CD4-positive, alpha-beta T cell treated with Interleukin-10 for 1 hour (primary cell): ENCODE measurements around the gene SCYGR3.

ENCODE experiments used
- DNase-seq: peaks from one replicate; pipeline ENCODE4 v3.0.0-alpha.2; 2020

SCYGR3 gene

GRCh38 chr2:227614740-227615139, at the start of gene SCYGR3:
Gene SCYGR3 (minus strand): TSS chr2:227614840. CDS start chr2:227614840, 0 bp downstream.
- DNase-seq: no peak

GRCh38 chr2:227661827-227662226, 47.2 kb upstream of the SCYGR3 start:
- no peak for DNase-seq

GRCh38 chr2:227661025-227661649, 46.5 kb upstream of the SCYGR3 start:
- DNase-seq: no peak

GRCh38 chr2:227657199-227657845, 42.7 kb upstream of the SCYGR3 start:
- no peak for DNase-seq

- DNase-seq: no peak
These were observed 40.8 kb upstream of the SCYGR3 start for GRCh38 chr2:227655454-227655853.

GRCh38 chr2:227654426-227654825, 39.8 kb upstream of the SCYGR3 start:
- no peak for DNase-seq

GRCh38 chr2:227653419-227653818, 38.8 kb upstream of the SCYGR3 start:
- DNase-seq: no peak

- DNase-seq: no peak
These were observed 29.4 kb upstream of the SCYGR3 start for GRCh38 chr2:227643990-227644551.

- DNase-seq: no peak
These were observed 28.0 kb upstream of the SCYGR3 start for GRCh38 chr2:227642656-227643055.

- DNase-seq: no peak
These were observed 19.6 kb upstream of the SCYGR3 start for GRCh38 chr2:227634201-227634600.

- DNase-seq: no peak
These were observed 18.2 kb upstream of the SCYGR3 start for GRCh38 chr2:227632827-227633226.

- DNase-seq: no peak
These were observed 15.7 kb upstream of the SCYGR3 start for GRCh38 chr2:227630322-227630721.

GRCh38 chr2:227629435-227629834, 14.8 kb upstream of the SCYGR3 start:
- DNase-seq: no peak

GRCh38 chr2:227627769-227628168, 13.1 kb upstream of the SCYGR3 start:
- no peak for DNase-seq

GRCh38 chr2:227626580-227627151, 12.0 kb upstream of the SCYGR3 start:
- no peak for DNase-seq

GRCh38 chr2:227625420-227625819, 10.8 kb upstream of the SCYGR3 start:
- DNase-seq: no peak

- DNase-seq: no peak
These were observed 8.6 kb upstream of the SCYGR3 start for GRCh38 chr2:227623226-227623625.

- no peak for DNase-seq
These were observed 2.9 kb upstream of the SCYGR3 start, which contains the start of gene SCYGR4 for GRCh38 chr2:227617316-227618230. Gene SCYGR4 (plus strand): TSS chr2:227617498. CDS start chr2:227617498, 0 bp downstream.

GRCh38 chr2:227616631-227617030, 2.0 kb upstream of the SCYGR3 start:
- DNase-seq: no peak

GRCh38 chr2:227615906-227616305, 1.3 kb upstream of the SCYGR3 start:
- no peak for DNase-seq

GRCh38 chr2:227615181-227615580, 541 bp upstream of the SCYGR3 start:
- DNase-seq: no peak

- no peak for DNase-seq
These were observed 394 bp downstream of the SCYGR3 start for GRCh38 chr2:227614246-227614645.

GRCh38 chr2:227613272-227613660, 1.4 kb downstream of the SCYGR3 start:
- no peak for DNase-seq
